ENCODE data around the gene SLX9.
A peak's percentile ranks its signal among the peaks of the same experiment; 100 is the strongest.

The SLX9 gene

GRCh38 chr21:45003331-45004058, 63.7 kb downstream of the SLX9 start:
- H3K9me3 ChIP-seq (ENCODE audit: control insufficient read depth, insufficient read depth, low read depth, low read length) = peaks cover 9% of the 10 kb centered on the region; the same call in 1 of the 2 replicates
- peaks cover 4% of the 10 kb centered on the region; the same call in 1 of the 2 replicates for H3K4me1 ChIP-seq (ENCODE audit: control insufficient read depth, insufficient read depth, low read length)
- no peak overlapping the region for H3K9ac ChIP-seq (ENCODE audit: low read length)
- H3K4me3 ChIP-seq (ENCODE audit: low read depth, low read length) = no peak overlapping the region
- no peaks in the 10 kb centered on the region for H3K27me3 ChIP-seq (ENCODE audit: control insufficient read depth, insufficient read depth, low read length)
- no peaks in the 10 kb centered on the region for H3K36me3 ChIP-seq (ENCODE audit: control insufficient read depth, insufficient read depth, low read length)
- no peak overlapping the region for H3K27ac ChIP-seq (ENCODE audit: low read depth, low read length)

GRCh38 chr21:45004059-45004422, 64.2 kb downstream of the SLX9 start:
- Histone ChIP-seq H3K4me3 (ENCODE audit: low read depth, low read length) (no peak overlapping the region), H3K4me1 (ENCODE audit: control insufficient read depth, insufficient read depth, low read length) (peaks cover 4% of the 10 kb centered on the region; the same call in 1 of the 2 replicates)

GRCh38 chr21:45004481-45005247, 64.8 kb downstream of the SLX9 start:
- peaks cover 5% of the 10 kb centered on the region; the same call in 1 of the 2 replicates for H3K4me1 ChIP-seq (ENCODE audit: control insufficient read depth, insufficient read depth, low read length)
- H3K36me3 ChIP-seq (ENCODE audit: control insufficient read depth, insufficient read depth, low read length) = no peaks in the 10 kb centered on the region
- no peaks in the 10 kb centered on the region for H3K27me3 ChIP-seq (ENCODE audit: control insufficient read depth, insufficient read depth, low read length)
- no peak overlapping the region for H3K4me3 ChIP-seq (ENCODE audit: low read depth, low read length)
- H3K9ac ChIP-seq (ENCODE audit: low read length) = no peak overlapping the region
- no peak overlapping the region for H3K27ac ChIP-seq (ENCODE audit: low read depth, low read length)
- peaks cover 9% of the 10 kb centered on the region; the same call in 1 of the 2 replicates for H3K9me3 ChIP-seq (ENCODE audit: control insufficient read depth, insufficient read depth, low read depth, low read length)

More at GRCh38 chr21:45004059-45004422, 64.2 kb downstream of the SLX9 start:
- Histone ChIP-seq H3K9me3 (ENCODE audit: control insufficient read depth, insufficient read depth, low read depth, low read length) (peaks cover 9% of the 10 kb centered on the region; the same call in 1 of the 2 replicates), H3K27ac (ENCODE audit: low read depth, low read length) (no peak overlapping the region), H3K36me3 (ENCODE audit: control insufficient read depth, insufficient read depth, low read length) (no peaks in the 10 kb centered on the region), H3K9ac (ENCODE audit: low read length) (no peak overlapping the region), H3K27me3 (ENCODE audit: control insufficient read depth, insufficient read depth, low read length) (no peaks in the 10 kb centered on the region)

GRCh38 chr21:45006536-45007095, 66.8 kb downstream of the SLX9 start:
- H3K4me1 ChIP-seq (ENCODE audit: control insufficient read depth, insufficient read depth, low read length) = peaks cover 22% of the 10 kb centered on the region; the same call in 1 of the 2 replicates
- H3K9ac ChIP-seq (ENCODE audit: low read length) = no peak overlapping the region
- no peak overlapping the region for H3K27ac ChIP-seq (ENCODE audit: low read depth, low read length)
- no peaks in the 10 kb centered on the region for H3K36me3 ChIP-seq (ENCODE audit: control insufficient read depth, insufficient read depth, low read length)
- peaks cover 9% of the 10 kb centered on the region; the same call in 1 of the 2 replicates for H3K9me3 ChIP-seq (ENCODE audit: control insufficient read depth, insufficient read depth, low read depth, low read length)
- H3K27me3 ChIP-seq (ENCODE audit: control insufficient read depth, insufficient read depth, low read length) = no peaks in the 10 kb centered on the region
- H3K4me3 ChIP-seq (ENCODE audit: low read depth, low read length) = no peak overlapping the region

GRCh38 chr21:45009616-45010015, 69.8 kb downstream of the SLX9 start:
- Histone ChIP-seq H3K27ac (ENCODE audit: low read depth, low read length) (no peak overlapping the region), H3K9me3 (ENCODE audit: control insufficient read depth, insufficient read depth, low read depth, low read length) (peaks cover 9% of the 10 kb centered on the region; the same call in 1 of the 2 replicates), H3K27me3 (ENCODE audit: control insufficient read depth, insufficient read depth, low read length) (no peaks in the 10 kb centered on the region), H3K36me3 (ENCODE audit: control insufficient read depth, insufficient read depth, low read length) (no peaks in the 10 kb centered on the region), H3K4me1 (ENCODE audit: control insufficient read depth, insufficient read depth, low read length) (peaks cover 42% of the 10 kb centered on the region), H3K4me3 (ENCODE audit: low read depth, low read length) (no peak overlapping the region), H3K9ac (ENCODE audit: low read length) (no peak overlapping the region)

GRCh38 chr21:45010096-45010495, 70.3 kb downstream of the SLX9 start:
- Histone ChIP-seq H3K27me3 (ENCODE audit: control insufficient read depth, insufficient read depth, low read length) (no peaks in the 10 kb centered on the region), H3K4me3 (ENCODE audit: low read depth, low read length) (no peak overlapping the region), H3K9ac (ENCODE audit: low read length) (no peak overlapping the region), H3K36me3 (ENCODE audit: control insufficient read depth, insufficient read depth, low read length) (no peaks in the 10 kb centered on the region), H3K9me3 (ENCODE audit: control insufficient read depth, insufficient read depth, low read depth, low read length) (peaks cover 5% of the 10 kb centered on the region; the same call in 1 of the 2 replicates), H3K4me1 (ENCODE audit: control insufficient read depth, insufficient read depth, low read length) (peaks cover 45% of the 10 kb centered on the region), H3K27ac (ENCODE audit: low read depth, low read length) (no peak overlapping the region)

GRCh38 chr21:45010860-45011259, 71.0 kb downstream of the SLX9 start:
- Histone ChIP-seq H3K27ac (ENCODE audit: low read depth, low read length) (no peak overlapping the region), H3K4me1 (ENCODE audit: control insufficient read depth, insufficient read depth, low read length) (peaks cover 45% of the 10 kb centered on the region)

GRCh38 chr21:45011426-45011825, 71.6 kb downstream of the SLX9 start:
- Histone ChIP-seq H3K36me3 (ENCODE audit: control insufficient read depth, insufficient read depth, low read length) (no peaks in the 10 kb centered on the region), H3K4me1 (ENCODE audit: control insufficient read depth, insufficient read depth, low read length) (peaks cover 45% of the 10 kb centered on the region), H3K4me3 (ENCODE audit: low read depth, low read length) (no peak overlapping the region), H3K27me3 (ENCODE audit: control insufficient read depth, insufficient read depth, low read length) (no peaks in the 10 kb centered on the region), H3K27ac (ENCODE audit: low read depth, low read length) (no peak overlapping the region; the same call in 1 of the 2 replicates), H3K9me3 (ENCODE audit: control insufficient read depth, insufficient read depth, low read depth, low read length) (no peaks in the 10 kb centered on the region), H3K9ac (ENCODE audit: low read length) (no peak overlapping the region)

More at GRCh38 chr21:45010860-45011259, 71.0 kb downstream of the SLX9 start:
- peaks cover 2% of the 10 kb centered on the region; the same call in 1 of the 2 replicates for H3K9me3 ChIP-seq (ENCODE audit: control insufficient read depth, insufficient read depth, low read depth, low read length)
- H3K9ac ChIP-seq (ENCODE audit: low read length) = no peak overlapping the region
- no peak overlapping the region for H3K4me3 ChIP-seq (ENCODE audit: low read depth, low read length)
- no peaks in the 10 kb centered on the region for H3K27me3 ChIP-seq (ENCODE audit: control insufficient read depth, insufficient read depth, low read length)
- no peaks in the 10 kb centered on the region for H3K36me3 ChIP-seq (ENCODE audit: control insufficient read depth, insufficient read depth, low read length)

GRCh38 chr21:45011911-45012661, 72.3 kb downstream of the SLX9 start:
- H3K9ac ChIP-seq (ENCODE audit: low read length) = peak overlapping the region; percentile 71
- peak overlapping the region; percentile 59; the same call in 1 of the 2 replicates for H3K27ac ChIP-seq (ENCODE audit: low read depth, low read length)
- H3K9me3 ChIP-seq (ENCODE audit: control insufficient read depth, insufficient read depth, low read depth, low read length) = no peaks in the 10 kb centered on the region

GRCh38 chr21:45012662-45013259, 72.9 kb downstream of the SLX9 start:
- Histone ChIP-seq H3K9ac (ENCODE audit: low read length) (peak overlapping the region; percentile 60), H3K36me3 (ENCODE audit: control insufficient read depth, insufficient read depth, low read length) (no peaks in the 10 kb centered on the region), H3K9me3 (ENCODE audit: control insufficient read depth, insufficient read depth, low read depth, low read length) (no peaks in the 10 kb centered on the region), H3K4me3 (ENCODE audit: low read depth, low read length) (peak overlapping the region; percentile 27; the same call in 1 of the 2 replicates), H3K27ac (ENCODE audit: low read depth, low read length) (peak overlapping the region; percentile 59; the same call in 1 of the 2 replicates), H3K27me3 (ENCODE audit: control insufficient read depth, insufficient read depth, low read length) (peaks cover 4% of the 10 kb centered on the region), H3K4me1 (ENCODE audit: control insufficient read depth, insufficient read depth, low read length) (peaks cover 45% of the 10 kb centered on the region)

More at GRCh38 chr21:45011911-45012661, 72.3 kb downstream of the SLX9 start:
- Histone ChIP-seq H3K4me1 (ENCODE audit: control insufficient read depth, insufficient read depth, low read length) (peaks cover 45% of the 10 kb centered on the region), H3K4me3 (ENCODE audit: low read depth, low read length) (peak overlapping the region; percentile 27; the same call in 1 of the 2 replicates), H3K36me3 (ENCODE audit: control insufficient read depth, insufficient read depth, low read length) (no peaks in the 10 kb centered on the region), H3K27me3 (ENCODE audit: control insufficient read depth, insufficient read depth, low read length) (no peaks in the 10 kb centered on the region; the same call in 1 of the 2 replicates)
